OCI-LY3 (cell line): ENCODE results near the gene DACH2.

Experiments
- EZH2phosphoT487 ChIP-seq: fragments of 200-600 bp; shearing (Covaris generic); IDR thresholded peaks from 2 replicates; pipeline ENCODE4 v1.6.1; 2018; ENCODE audit warnings: antibody characterized with exemption, mixed run types, low read depth
- TF ChIP-seq, protein P1 (sequence below): fragments of 200-600, 300-600 bp; sonication (generic); IDR thresholded peaks from 2 replicates; pipeline ENCODE4 v1.5.1; 2014; ENCODE audit warnings: antibody characterized with exemption, low read length, low read depth

DNA sequence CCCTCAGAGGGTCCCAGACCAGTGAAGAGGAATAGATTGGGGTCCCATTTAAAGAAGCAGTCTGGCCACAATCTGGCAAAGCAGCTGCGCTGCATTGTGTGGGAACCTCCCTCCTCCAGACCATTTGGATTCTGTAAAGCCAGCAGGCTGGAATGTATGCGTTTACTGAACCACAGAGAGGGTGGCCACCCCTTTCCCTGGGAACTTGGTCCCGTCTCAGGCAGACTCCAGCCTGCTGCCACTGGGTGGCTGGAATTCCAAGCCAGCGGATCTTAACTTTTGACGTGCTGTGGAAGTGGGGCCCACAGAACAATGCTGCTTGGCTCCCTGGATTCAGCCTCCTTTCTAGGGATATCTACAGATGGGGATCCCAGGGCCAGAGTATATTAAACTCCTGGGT is 307.2 kb downstream of the DACH2 start:
- TF ChIP-seq, protein P1, sequence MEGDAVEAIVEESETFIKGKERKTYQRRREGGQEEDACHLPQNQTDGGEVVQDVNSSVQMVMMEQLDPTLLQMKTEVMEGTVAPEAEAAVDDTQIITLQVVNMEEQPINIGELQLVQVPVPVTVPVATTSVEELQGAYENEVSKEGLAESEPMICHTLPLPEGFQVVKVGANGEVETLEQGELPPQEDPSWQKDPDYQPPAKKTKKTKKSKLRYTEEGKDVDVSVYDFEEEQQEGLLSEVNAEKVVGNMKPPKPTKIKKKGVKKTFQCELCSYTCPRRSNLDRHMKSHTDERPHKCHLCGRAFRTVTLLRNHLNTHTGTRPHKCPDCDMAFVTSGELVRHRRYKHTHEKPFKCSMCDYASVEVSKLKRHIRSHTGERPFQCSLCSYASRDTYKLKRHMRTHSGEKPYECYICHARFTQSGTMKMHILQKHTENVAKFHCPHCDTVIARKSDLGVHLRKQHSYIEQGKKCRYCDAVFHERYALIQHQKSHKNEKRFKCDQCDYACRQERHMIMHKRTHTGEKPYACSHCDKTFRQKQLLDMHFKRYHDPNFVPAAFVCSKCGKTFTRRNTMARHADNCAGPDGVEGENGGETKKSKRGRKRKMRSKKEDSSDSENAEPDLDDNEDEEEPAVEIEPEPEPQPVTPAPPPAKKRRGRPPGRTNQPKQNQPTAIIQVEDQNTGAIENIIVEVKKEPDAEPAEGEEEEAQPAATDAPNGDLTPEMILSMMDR = no peak
- no peak for TF ChIP-seq EZH2phosphoT487
